ENCODE results near the gene USO1. TPM values are rescaled to one million over a fixed set of nuclear protein-coding genes. Genes with fewer than 3 reads are reported as not detected.

USO1 gene
- total and polyA plus RNA-seq, 2 of the 13 experiments (the other 11 are each of a cell fraction or from before 2014, with no cell fraction given), result 52.2 to 87.7 TPM

- H3K9ac ChIP-seq (ENCODE audit: insufficient read depth, low read depth, low read length), result no peak overlapping the region
- in situ Hi-C loops (cut with HindIII; ENCODE audit: extremely low pct_ligation_motif_present, low pct_unique_long_range_greater_than_20kb) (no loop called here), intact Hi-C loops (cut with micrococcal nuclease; ENCODE audit: unreplicated experiment) (no loop called here)
- no peaks in the 10 kb centered on the region for H3K4me1 ChIP-seq (ENCODE audit: insufficient read depth, low read length)
- H3K4me3 ChIP-seq (replicated peaks in 1 of 3; ENCODE audit: insufficient read depth in 1 of 3, low read depth in 2 of 3, low read length in 3 of 3), result no peak overlapping the region
- no peaks in the 10 kb centered on the region for H4K20me1 ChIP-seq (ENCODE audit: insufficient read depth, low read length)
- no peak for TF ChIP-seq ZNF484 (CRISPR knock-in tag; IDR thresholded peaks at IDR 0.05; ENCODE audit: borderline replicate concordance, low read depth)
- 93% methylated on average over 1 of the region's 1 CpG for WGBS (ENCODE audit: low lambda C conversion rate)
- no peaks in the 10 kb centered on the region for H3K79me2 ChIP-seq (ENCODE audit: insufficient read depth, low read length)
- H3K36me3 ChIP-seq (replicated peaks in 1 of 2; ENCODE audit: control insufficient read depth in 1 of 2, insufficient read depth in 2 of 2, low read length in 2 of 2), result peaks cover 8 to 44% of the 10 kb centered on the region in 2 experiments
- FAIRE-seq, result no peak
- no peak overlapping the region for H3K4me2 ChIP-seq (ENCODE audit: low read depth, low read length)
- BruUV-seq (replicated peaks), result no TSS peak
- no peak for ATAC-seq
- DNase-seq (ENCODE audit: low spot score), result no peak
- no peak overlapping the region for H3K27ac ChIP-seq (ENCODE audit: extremely low read length, insufficient read depth, low read length)
- no peak overlapping the region for H2AFZ ChIP-seq (ENCODE audit: low read length)
- ChIA-PET CTCF (ENCODE audit: low intra/inter-chr PET ratio, low total read pairs) (no interaction called here), POLR2A (no interaction called here)
- H3K9me3 ChIP-seq (ENCODE audit: low read length), result no peaks in the 10 kb centered on the region
- H3K27me3 ChIP-seq (ENCODE audit: control insufficient read depth in 1 of 2, insufficient read depth in 2 of 2, low read length in 2 of 2), result no peaks in the 10 kb centered on the region
These were observed 65.6 kb downstream of the USO1 start for GRCh38 chr4:75790024-75790423.

DNA sequence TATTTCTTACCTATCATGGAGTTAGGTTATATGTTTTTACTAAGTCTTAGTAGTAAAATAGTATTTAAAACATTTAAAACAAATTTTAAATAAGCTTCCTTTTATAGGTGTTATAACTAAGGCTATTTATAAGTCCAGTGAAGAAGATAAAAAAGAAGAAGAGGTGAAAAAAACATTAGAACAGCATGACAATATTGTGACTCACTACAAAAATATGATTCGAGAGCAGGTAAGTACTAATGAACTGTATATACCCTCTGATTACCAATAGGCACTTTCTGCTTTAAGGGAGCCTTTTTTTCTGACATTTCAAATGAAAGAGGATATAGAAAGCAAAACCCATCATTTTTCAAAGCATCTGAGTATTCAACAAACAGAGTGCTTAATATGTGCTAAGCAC, 76.6 kb downstream of the USO1 start:
- FAIRE-seq, result no peak
- H2AFZ ChIP-seq (ENCODE audit: low read length), result no peak overlapping the region
- no peaks in the 10 kb centered on the region for H3K4me1 ChIP-seq (ENCODE audit: insufficient read depth, low read length)
- H3K9ac ChIP-seq (ENCODE audit: insufficient read depth, low read depth, low read length), result no peak overlapping the region
- H3K4me2 ChIP-seq (ENCODE audit: low read depth, low read length), result no peak overlapping the region
- in situ Hi-C loops (cut with HindIII; ENCODE audit: extremely low pct_ligation_motif_present, low pct_unique_long_range_greater_than_20kb), result no loop called here
- no TSS peak for BruUV-seq (replicated peaks)
- no peak overlapping the region for H3K27ac ChIP-seq (ENCODE audit: extremely low read length, insufficient read depth, low read length)
- no peak for DNase-seq (ENCODE audit: low spot score)
- H4K20me1 ChIP-seq (ENCODE audit: insufficient read depth, low read length), result no peaks in the 10 kb centered on the region
- peaks cover 3 to 40% of the 10 kb centered on the region in 2 experiments for H3K36me3 ChIP-seq (replicated peaks in 1 of 2; ENCODE audit: control insufficient read depth in 1 of 2, insufficient read depth in 2 of 2, low read length in 2 of 2)
- no peaks in the 10 kb centered on the region for H3K9me3 ChIP-seq (ENCODE audit: low read length)
- 98% methylated on average over 1 of the region's 1 CpG for WGBS (ENCODE audit: low lambda C conversion rate)
- ChIA-PET POLR2A (no interaction called here), CTCF (ENCODE audit: low intra/inter-chr PET ratio, low total read pairs) (no interaction called here)
- no peak overlapping the region for H3K4me3 ChIP-seq (replicated peaks in 1 of 3; ENCODE audit: insufficient read depth in 1 of 3, low read depth in 2 of 3, low read length in 3 of 3)
- no peaks in the 10 kb centered on the region for H3K27me3 ChIP-seq (ENCODE audit: control insufficient read depth in 1 of 2, insufficient read depth in 2 of 2, low read length in 2 of 2)
- no peak for ATAC-seq
- no peaks in the 10 kb centered on the region for H3K79me2 ChIP-seq (ENCODE audit: insufficient read depth, low read length)
- intact Hi-C loops (cut with micrococcal nuclease; ENCODE audit: unreplicated experiment), result no loop called here
- TF ChIP-seq, protein P1, sequence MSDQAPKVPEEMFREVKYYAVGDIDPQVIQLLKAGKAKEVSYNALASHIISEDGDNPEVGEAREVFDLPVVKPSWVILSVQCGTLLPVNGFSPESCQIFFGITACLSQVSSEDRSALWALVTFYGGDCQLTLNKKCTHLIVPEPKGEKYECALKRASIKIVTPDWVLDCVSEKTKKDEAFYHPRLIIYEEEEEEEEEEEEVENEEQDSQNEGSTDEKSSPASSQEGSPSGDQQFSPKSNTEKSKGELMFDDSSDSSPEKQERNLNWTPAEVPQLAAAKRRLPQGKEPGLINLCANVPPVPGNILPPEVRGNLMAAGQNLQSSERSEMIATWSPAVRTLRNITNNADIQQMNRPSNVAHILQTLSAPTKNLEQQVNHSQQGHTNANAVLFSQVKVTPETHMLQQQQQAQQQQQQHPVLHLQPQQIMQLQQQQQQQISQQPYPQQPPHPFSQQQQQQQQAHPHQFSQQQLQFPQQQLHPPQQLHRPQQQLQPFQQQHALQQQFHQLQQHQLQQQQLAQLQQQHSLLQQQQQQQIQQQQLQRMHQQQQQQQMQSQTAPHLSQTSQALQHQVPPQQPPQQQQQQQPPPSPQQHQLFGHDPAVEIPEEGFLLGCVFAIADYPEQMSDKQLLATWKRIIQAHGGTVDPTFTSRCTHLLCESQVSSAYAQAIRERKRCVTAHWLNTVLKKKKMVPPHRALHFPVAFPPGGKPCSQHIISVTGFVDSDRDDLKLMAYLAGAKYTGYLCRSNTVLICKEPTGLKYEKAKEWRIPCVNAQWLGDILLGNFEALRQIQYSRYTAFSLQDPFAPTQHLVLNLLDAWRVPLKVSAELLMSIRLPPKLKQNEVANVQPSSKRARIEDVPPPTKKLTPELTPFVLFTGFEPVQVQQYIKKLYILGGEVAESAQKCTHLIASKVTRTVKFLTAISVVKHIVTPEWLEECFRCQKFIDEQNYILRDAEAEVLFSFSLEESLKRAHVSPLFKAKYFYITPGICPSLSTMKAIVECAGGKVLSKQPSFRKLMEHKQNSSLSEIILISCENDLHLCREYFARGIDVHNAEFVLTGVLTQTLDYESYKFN (CRISPR knock-in tag; conservative IDR thresholded peaks at IDR 0.05), result no peak
- TF ChIP-seq DR1 (CRISPR knock-in tag; IDR thresholded peaks at IDR 0.05) (no peak), CHD4 (IDR thresholded peaks at IDR 0.05; ENCODE audit: borderline replicate concordance, low read length) (no peak), KDM2A (CRISPR knock-in tag; IDR thresholded peaks at IDR 0.05; ENCODE audit: borderline replicate concordance, low read depth) (no peak), NCOR1 (IDR thresholded peaks at IDR 0.05; ENCODE audit: borderline replicate concordance, low read length) (no peak), JARID2 (CRISPR knock-in tag; IDR thresholded peaks at IDR 0.05; ENCODE audit: insufficient replicate concordance) (no peak), ZNF558 (CRISPR knock-in tag; IDR thresholded peaks at IDR 0.05; ENCODE audit: borderline replicate concordance) (no peak), MAZ (IDR thresholded peaks at IDR 0.05; ENCODE audit: borderline replicate concordance, low read depth, low read length) (no peak), MAZ (CRISPR knock-in tag; IDR thresholded peaks at IDR 0.05; ENCODE audit: low read depth) (no peak)
- TF ChIP-seq, protein P2, sequence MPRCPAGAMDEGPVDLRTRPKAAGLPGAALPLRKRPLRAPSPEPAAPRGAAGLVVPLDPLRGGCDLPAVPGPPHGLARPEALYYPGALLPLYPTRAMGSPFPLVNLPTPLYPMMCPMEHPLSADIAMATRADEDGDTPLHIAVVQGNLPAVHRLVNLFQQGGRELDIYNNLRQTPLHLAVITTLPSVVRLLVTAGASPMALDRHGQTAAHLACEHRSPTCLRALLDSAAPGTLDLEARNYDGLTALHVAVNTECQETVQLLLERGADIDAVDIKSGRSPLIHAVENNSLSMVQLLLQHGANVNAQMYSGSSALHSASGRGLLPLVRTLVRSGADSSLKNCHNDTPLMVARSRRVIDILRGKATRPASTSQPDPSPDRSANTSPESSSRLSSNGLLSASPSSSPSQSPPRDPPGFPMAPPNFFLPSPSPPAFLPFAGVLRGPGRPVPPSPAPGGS (CRISPR knock-in tag; IDR thresholded peaks at IDR 0.05), result no peak
